H9 (cell line): ENCODE data around the gene PTCD1. TPM values are rescaled to one million over a fixed set of nuclear protein-coding genes. Genes with fewer than 3 reads are reported as not detected.
"Not testable (repeated sequence)": the region's sequence is repeated elsewhere in the genome, so short reads cannot be mapped to it uniquely, and the experiment has no call there.

Source experiments
- DNase-seq: peaks from one replicate; pipeline ENCODE4 v3.0.0-alpha.2; 2017
- H2AFZ ChIP-seq: one replicate; pipeline ENCODE4 v1.6.1; 2013; ENCODE audit warnings: mild to moderate bottlenecking, low read length, control low read depth, moderate library complexity
- H2AK5ac ChIP-seq: 2 replicates; pipeline ENCODE4 v1.6.1; 2013; ENCODE audit warnings: low read length, control low read depth, mixed read lengths; ENCODE audit not compliant: insufficient read length
- H2BK120ac ChIP-seq: one replicate; pipeline ENCODE4 v1.6.1; 2013; ENCODE audit warnings: low read depth, mild to moderate bottlenecking, low read length, control low read depth, inconsistent platforms; ENCODE audit not compliant: poor library complexity, severe bottlenecking
- H2BK12ac ChIP-seq: 2 replicates; pipeline ENCODE4 v1.6.1; 2013; ENCODE audit warnings: low read length, control low read depth, mixed read lengths, low read depth; ENCODE audit not compliant: insufficient read length
- H2BK15ac ChIP-seq: 2 replicates; pipeline ENCODE4 v1.6.1; 2013; ENCODE audit warnings: low read depth, low read length, control low read depth
- H2BK20ac ChIP-seq: one replicate; pipeline ENCODE4 v1.6.1; 2013; ENCODE audit warnings: low read depth, mild to moderate bottlenecking, low read length, control low read depth, inconsistent platforms; ENCODE audit not compliant: poor library complexity, severe bottlenecking
- H2BK5ac ChIP-seq: 2 replicates; pipeline ENCODE4 v1.6.1; 2013; ENCODE audit warnings: low read length, control low read depth, mixed read lengths; ENCODE audit not compliant: insufficient read length
- H3K14ac ChIP-seq: 2 replicates; pipeline ENCODE4 v1.6.1; 2013; ENCODE audit warnings: low read length, control low read depth; ENCODE audit not compliant: insufficient read depth
- H3K18ac ChIP-seq: 2 replicates; pipeline ENCODE4 v1.6.1; 2013; ENCODE audit warnings: low read depth, mild to moderate bottlenecking, mixed read lengths, low read length, control low read depth; ENCODE audit not compliant: insufficient read length
- H3K23ac ChIP-seq: 2 replicates; pipeline ENCODE4 v1.6.1; 2013; ENCODE audit warnings: low read length, control low read depth, mixed read lengths, low read depth; ENCODE audit not compliant: insufficient read length
- H3K23me2 ChIP-seq: 2 replicates; pipeline ENCODE4 v1.6.1; 2013; ENCODE audit warnings: low read depth, mild to moderate bottlenecking, mixed read lengths, low read length, control low read depth; ENCODE audit not compliant: insufficient read length, poor library complexity, severe bottlenecking
- H3K27ac ChIP-seq: 2 replicates; pipeline ENCODE4 v1.5.1; 2013; ENCODE audit warnings: low read length, control low read depth, mixed read lengths, low read depth; ENCODE audit not compliant: insufficient read length
- H3K27me3 ChIP-seq: 2 replicates; pipeline ENCODE4 v1.6.1; 2013; ENCODE audit warnings: low read length, control low read depth, inconsistent platforms; ENCODE audit not compliant: insufficient read depth
- H3K4ac ChIP-seq: 2 replicates; pipeline ENCODE4 v1.6.1; 2013; ENCODE audit warnings: low read depth, mild to moderate bottlenecking, control low read depth, inconsistent platforms, low read length, moderate library complexity
- H3K4me1 ChIP-seq: 2 replicates; pipeline ENCODE4 v1.6.1; 2013; ENCODE audit warnings: low read length, control low read depth, inconsistent platforms; ENCODE audit not compliant: insufficient read depth
- H3K4me2 ChIP-seq: 2 replicates; pipeline ENCODE4 v1.6.1; 2013; ENCODE audit warnings: low read length, control low read depth, mixed read lengths; ENCODE audit not compliant: insufficient read length, insufficient read depth
- H3K56ac ChIP-seq: 2 replicates; pipeline ENCODE4 v1.6.1; 2013; ENCODE audit warnings: low read depth, mild to moderate bottlenecking, mixed read lengths, low read length, control low read depth; ENCODE audit not compliant: insufficient read length
- H3K79me1 ChIP-seq: 2 replicates; pipeline ENCODE4 v1.6.1; 2013; ENCODE audit warnings: low read depth, mild to moderate bottlenecking, moderate library complexity, low read length, control low read depth, inconsistent platforms; ENCODE audit not compliant: insufficient read depth, poor library complexity, severe bottlenecking
- H3K79me2 ChIP-seq: 2 replicates; pipeline ENCODE4 v1.6.1; 2013; ENCODE audit warnings: low read length, control low read depth, inconsistent platforms; ENCODE audit not compliant: insufficient read depth
- H3K9ac ChIP-seq: 2 replicates; pipeline ENCODE4 v1.6.1; 2013; ENCODE audit warnings: low read length, control low read depth, mixed read lengths; ENCODE audit not compliant: insufficient read length; ENCODE audit errors: extremely low read depth
- H3K9me3 ChIP-seq: one replicate; pipeline ENCODE4 v1.6.1; 2013; ENCODE audit warnings: low read depth, low read length, inconsistent platforms; ENCODE audit not compliant: control insufficient read depth
- H3T11ph ChIP-seq: one replicate; pipeline ENCODE4 v1.6.1; 2013; ENCODE audit warnings: mild to moderate bottlenecking, low read length, control low read depth, inconsistent platforms
- H4K20me1 ChIP-seq: one replicate; pipeline ENCODE4 v1.6.1; 2013; ENCODE audit not compliant: control insufficient read depth, insufficient read length, insufficient read depth
- H4K5ac ChIP-seq: 2 replicates; pipeline ENCODE4 v1.6.1; 2013; ENCODE audit warnings: low read depth, mild to moderate bottlenecking, mixed read lengths, low read length, control low read depth; ENCODE audit not compliant: insufficient read length
- H4K8ac ChIP-seq: replicated peaks from 2 replicates; pipeline ENCODE4 v1.6.1; 2013; ENCODE audit warnings: low read length, control low read depth, mixed read lengths, low read depth; ENCODE audit not compliant: insufficient read length
- H4K91ac ChIP-seq: 2 replicates; pipeline ENCODE4 v1.6.1; 2013; ENCODE audit warnings: low read depth, mild to moderate bottlenecking, moderate library complexity, mixed read lengths, low read length, control low read depth; ENCODE audit not compliant: insufficient read length
- H3K27ac Mint-ChIP-seq, 3 experiments: 2 replicates in 2 of 3; 3 replicates in 1 of 3; pipeline ENCODE4 v1.8.0; 2020 to 2021; ENCODE audit warnings: mixed read lengths in 3 of 3, mild to moderate bottlenecking in 1 of 3, moderate library complexity in 1 of 3
- H3K27me3 Mint-ChIP-seq: 2 replicates; pipeline ENCODE4 v1.8.0; 2021; ENCODE audit warnings: low read depth, mild to moderate bottlenecking, moderate library complexity, mixed read lengths
- H3K36me3 Mint-ChIP-seq, 3 experiments: 2 replicates in 2 of 3; 3 replicates in 1 of 3; pipeline ENCODE4 v1.8.0; 2020 to 2021; ENCODE audit warnings: low read depth in 3 of 3, mixed read lengths in 3 of 3; ENCODE audit not compliant: insufficient read depth in 1 of 3
- H3K4me1 Mint-ChIP-seq, 2 experiments: 2 replicates each; pipeline ENCODE4 v1.8.0; 2020; ENCODE audit warnings: mixed read lengths in 2 of 2
- H3K4me3 Mint-ChIP-seq, 2 experiments: 2 replicates in 1 of 2; 3 replicates in 1 of 2; pipeline ENCODE4 v1.8.0; 2020 to 2021; ENCODE audit warnings: mild to moderate bottlenecking in 2 of 2, mixed read lengths in 2 of 2, moderate library complexity in 1 of 2
- H3K9me3 Mint-ChIP-seq, 2 experiments: 2 replicates in 1 of 2; 3 replicates in 1 of 2; pipeline ENCODE4 v1.8.0; 2020; ENCODE audit warnings: mild to moderate bottlenecking in 2 of 2, mixed read lengths in 2 of 2, moderate library complexity in 1 of 2
- CTCF ChIP-seq: fragments of 200-600 bp; sonication (generic); conservative IDR thresholded peaks from 3 replicates; pipeline ENCODE4 v1.8.0; 2021; ENCODE audit warnings: antibody characterized with exemption, mild to moderate bottlenecking
- WGBS: extraction: QIAGEN DNeasy Blood & Tissue Kit; methylation state at CpG from one replicate; pipeline ENCODE4 v1.1.7; 2013; ENCODE audit warnings: missing lambda C conversion rate, low lambda C conversion rate, mixed read lengths; ENCODE audit not compliant: insufficient read length; ENCODE audit errors: extremely low coverage; 5-methylcytosine and 5-hydroxymethylcytosine counted together
- total RNA-seq: library from RNA; stranded (reverse); gene quantifications from 2 replicates; pipeline ENCODE4 v1.2.1, GENCODE V29; 2021

PTCD1 gene
- total RNA-seq, 1 experiment from 2014 or later: 12.8 TPM

- no peaks in the 10 kb centered on the region for H3K27me3 Mint-ChIP-seq
- H3K4ac ChIP-seq: no peak overlapping the region
- H3K18ac ChIP-seq: no peak overlapping the region
- H3K36me3 Mint-ChIP-seq: peaks cover 7 to 21% (median 7%) of the 10 kb centered on the region in 3 experiments; a peak in 6 of 7 replicates
- no peak overlapping the region for H3T11ph ChIP-seq
- no peak overlapping the region for H3K27ac ChIP-seq
- H2BK120ac ChIP-seq: no peak overlapping the region
- no peak overlapping the region for H2BK5ac ChIP-seq
- H3K4me1 ChIP-seq: no peaks in the 10 kb centered on the region
- H2BK15ac ChIP-seq: no peak overlapping the region
- no peak overlapping the region for H3K23ac ChIP-seq
- no peak overlapping the region for H3K4me2 ChIP-seq
- H3K14ac ChIP-seq: no peak overlapping the region
- no peaks in the 10 kb centered on the region for H3K79me2 ChIP-seq
- no peak overlapping the region for H3K9ac ChIP-seq
- H3K9me3 ChIP-seq: no peaks in the 10 kb centered on the region
- H3K56ac ChIP-seq: no peak overlapping the region
- no peak overlapping the region for H2BK20ac ChIP-seq
- peaks cover 8% of the 10 kb centered on the region for H3K79me1 ChIP-seq
- no peak for TF ChIP-seq CTCF
- no peak overlapping the region for H4K8ac ChIP-seq
- no peak overlapping the region for H4K91ac ChIP-seq
- no CpG with 5 or more reads among the region's 12 CpGs for WGBS
- H2AFZ ChIP-seq: no peak overlapping the region
- H3K23me2 ChIP-seq: no peaks in the 10 kb centered on the region
- H2BK12ac ChIP-seq: no peak overlapping the region
- DNase-seq: no peak
- peaks cover 6 to 11% of the 10 kb centered on the region in 2 experiments for H3K4me1 Mint-ChIP-seq
- H2AK5ac ChIP-seq: no peak overlapping the region
- H3K27me3 ChIP-seq: no peaks in the 10 kb centered on the region
- H3K27ac Mint-ChIP-seq: peak overlapping the region in 2 of 3 experiments; percentile 57 to 78; a peak in 4 of 7 replicates
- no peak overlapping the region for H4K5ac ChIP-seq
- peak overlapping the region in 1 of 2 experiments; percentile 28; a peak in 1 of 5 replicates for H3K4me3 Mint-ChIP-seq
- H3K9me3 Mint-ChIP-seq: no peaks in the 10 kb centered on the region
- H4K20me1 ChIP-seq: no peaks in the 10 kb centered on the region
These were observed 58.4 kb downstream of the PTCD1 start for GRCh38 chr7:99380032-99380822.

DNA sequence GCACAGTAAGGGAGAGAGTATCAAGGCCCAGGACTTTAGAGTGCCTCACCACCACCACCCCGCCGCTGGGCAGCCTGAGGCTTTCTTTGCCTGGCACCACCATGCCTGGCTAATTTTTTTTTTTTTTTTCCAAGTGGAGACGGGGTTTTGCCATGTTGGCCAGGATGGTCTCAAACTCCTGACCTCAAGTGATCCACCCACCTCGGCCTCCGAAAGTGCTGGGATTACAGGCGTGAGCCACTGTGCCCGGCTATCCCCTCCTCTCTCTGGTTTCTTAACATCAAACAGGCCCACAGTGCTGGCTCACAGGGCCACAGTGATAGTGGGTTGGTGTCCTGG is 58.9 kb downstream of the PTCD1 start:
- H3K4me1 ChIP-seq, H3K27ac ChIP-seq, H2BK15ac ChIP-seq, H3K4ac ChIP-seq, H3K9me3 Mint-ChIP-seq, H3K9ac ChIP-seq, H4K20me1 ChIP-seq, H4K8ac ChIP-seq, H3K23me2 ChIP-seq, H3T11ph ChIP-seq, H3K56ac ChIP-seq, H2BK5ac ChIP-seq, H3K27me3 Mint-ChIP-seq, H3K14ac ChIP-seq, H2BK12ac ChIP-seq, H3K79me1 ChIP-seq, H3K79me2 ChIP-seq, H2BK20ac ChIP-seq, H3K23ac ChIP-seq, H3K18ac ChIP-seq, H3K27me3 ChIP-seq, H3K9me3 ChIP-seq, H2BK120ac ChIP-seq, H4K91ac ChIP-seq, H2AFZ ChIP-seq, H3K4me2 ChIP-seq, H2AK5ac ChIP-seq, H4K5ac ChIP-seq, DNase-seq: not testable (repeated sequence)
- H3K4me1 Mint-ChIP-seq: peaks cover 6 to 11% of the 10 kb centered on the region in 2 experiments
- H3K36me3 Mint-ChIP-seq: peaks cover 7 to 21% (median 7%) of the 10 kb centered on the region in 3 experiments; a peak in 6 of 7 replicates
- whole genome bisulfite sequencing: no CpG with 5 or more reads among the region's 7 CpGs
- peak overlapping the region in 1 of 2 experiments; percentile 28; a peak in 1 of 5 replicates for H3K4me3 Mint-ChIP-seq
- H3K27ac Mint-ChIP-seq: peak overlapping the region in 2 of 3 experiments; percentile 57 to 78; a peak in 3 of 7 replicates
